OCI-LY7 (cell line): Measurements from ENCODE around the gene SPSB1. TPM values are rescaled to one million over a fixed set of nuclear protein-coding genes. Genes with fewer than 3 reads are reported as not detected.
A peak's percentile ranks its signal among the peaks of the same experiment; 100 is the strongest.

Experiments
- BruUV-seq: library from RNA; stranded (reverse); fragments of 400-500 nt; replicated peaks from 2 replicates; lab custom pipeline; 2021; lab: Mats Ljungman, UMichigan
- CTCF ChIA-PET: fragments of 300-600 bp; sonication (Branson Sonifier 250); formaldehyde crosslinking; loops from one replicate; lab custom pipeline; 2022; ENCODE audit warnings: antibody characterized with exemption; ENCODE audit not compliant: unreplicated experiment; lab: Charles Lee
- POLR2A ChIA-PET: fragments of 300-600 bp; sonication (Branson Sonifier 250); formaldehyde crosslinking; loops from one replicate; lab custom pipeline; 2022; ENCODE audit warnings: antibody characterized with exemption; lab: Charles Lee
- DNase-seq: peaks from one replicate; pipeline ENCODE4 v3.0.0-alpha.2; 2015; ENCODE audit warnings: low spot score
- H2AFZ ChIP-seq: fragments of 200-600 bp; sonication (generic), shearing (Covaris generic); 2 replicates; pipeline ENCODE4 v1.6.1; 2014; ENCODE audit warnings: mild to moderate bottlenecking, antibody characterized with exemption, low read length, moderate library complexity
- H3K27ac ChIP-seq: fragments of 200-600 bp; sonication (generic); 2 replicates; pipeline ENCODE4 v1.5.1; 2014; ENCODE audit warnings: mixed run types, low read depth, mild to moderate bottlenecking, moderate library complexity, low read length, inconsistent platforms; ENCODE audit not compliant: poor library complexity, severe bottlenecking
- H3K36me3 ChIP-seq: fragments of 200-600 bp; sonication (generic); 2 replicates; pipeline ENCODE4 v1.6.1; 2014; ENCODE audit warnings: mild to moderate bottlenecking, antibody characterized with exemption, low read length, moderate library complexity, mixed read lengths; ENCODE audit not compliant: insufficient read depth
- H3K4me1 ChIP-seq: fragments of 200-600 bp; sonication (generic); 2 replicates; pipeline ENCODE4 v1.5.1; 2014; ENCODE audit warnings: mild to moderate bottlenecking, low read length; ENCODE audit not compliant: insufficient read depth, poor library complexity, severe bottlenecking
- H3K4me2 ChIP-seq: fragments of 200-600 bp; sonication (generic); 2 replicates; pipeline ENCODE4 v1.6.1; 2014; ENCODE audit warnings: mild to moderate bottlenecking, low read length
- H3K4me3 ChIP-seq: fragments of 200-600 bp; sonication (generic); 2 replicates; pipeline ENCODE4 v1.5.1; 2014; ENCODE audit warnings: mild to moderate bottlenecking, low read depth, low read length; ENCODE audit not compliant: poor library complexity, severe bottlenecking
- H3K79me2 ChIP-seq: fragments of 200-600 bp; sonication (generic); 2 replicates; pipeline ENCODE4 v1.6.1; 2016; ENCODE audit warnings: low read depth, mild to moderate bottlenecking, low read length, moderate library complexity, mixed read lengths; ENCODE audit not compliant: insufficient read depth
- H3K9me2 ChIP-seq: fragments of 200-600 bp; sonication (generic); 2 replicates; pipeline ENCODE4 v1.6.1; 2016; ENCODE audit warnings: mild to moderate bottlenecking, low read length, mixed read lengths; ENCODE audit not compliant: insufficient read depth
- H3K9me3 ChIP-seq: fragments of 200-600 bp; sonication (generic); 2 replicates; pipeline ENCODE4 v1.6.1; 2014; ENCODE audit warnings: mild to moderate bottlenecking, mixed run types, low read length, mixed read lengths
- H4K20me1 ChIP-seq: fragments of 200-600 bp; sonication (generic); 2 replicates; pipeline ENCODE4 v1.6.1; 2014; ENCODE audit warnings: mild to moderate bottlenecking, antibody characterized with exemption, low read length, moderate library complexity, mixed read lengths; ENCODE audit not compliant: insufficient read depth
- EZH2phosphoT487 ChIP-seq: fragments of 200-600 bp; sonication (generic); IDR thresholded peaks from 2 replicates; pipeline ENCODE4 v1.6.1; 2018; ENCODE audit warnings: low read depth, borderline replicate concordance, mild to moderate bottlenecking, mixed run types, antibody characterized with exemption, low read length, moderate library complexity, mixed read lengths
- intact Hi-C: fragments of 100-400 bp; cut with micrococcal nuclease; formaldehyde crosslinking; loops from one replicate; pipeline ENCODE4 v1.10.0; 2022; ENCODE audit not compliant: unreplicated experiment
- total RNA-seq, 2 experiments: library from RNA; depleted of rRNA in 1 of 2; stranded (reverse); fragments of >200 nt in 1 of 2; shearing (Covaris generic) in 1 of 2; gene quantifications; 2 replicates each; pipeline ENCODE4 v1.2.3, GENCODE V29; 2014 to 2022
- TF ChIP-seq, protein P1 (sequence below): fragments of 200-600 bp; sonication (generic); conservative IDR thresholded peaks from 2 replicates; pipeline ENCODE4 v1.5.1; 2014; ENCODE audit warnings: mild to moderate bottlenecking, antibody characterized with exemption, low read length, moderate library complexity, mixed read lengths

Gene SPSB1
- total RNA-seq, 2 experiments from 2014 or later, result 1.2 to 14.0 TPM

GRCh38 chr1:9293241-9293532, 493 bp downstream of the SPSB1 start:
- Histone ChIP-seq H3K4me2 (peak overlapping the region; percentile 80), H4K20me1 (peaks cover 17% of the 10 kb centered on the region; the same call in 1 of the 2 replicates), H3K9me2 (no peaks in the 10 kb centered on the region), H2AFZ (peak overlapping the region; percentile 4; the same call in 1 of the 2 replicates), H3K4me1 (peaks cover 31% of the 10 kb centered on the region), H3K27ac (no peak overlapping the region), H3K9me3 (peaks cover 3% of the 10 kb centered on the region; the same call in 1 of the 2 replicates), H3K79me2 (peaks cover 24% of the 10 kb centered on the region; the same call in 1 of the 2 replicates), H3K36me3 (no peaks in the 10 kb centered on the region), H3K4me3 (peak overlapping the region; percentile 78)
- DNase-seq, result no peak
- ChIA-PET POLR2A (no interaction called here), CTCF (no interaction called here)
- BruUV-seq, result no TSS peak
- intact Hi-C loops, result loop anchor here (2.0 to 5.0 kb wide), 2 partner anchors 119 to 136 kb away; no protein-coding TSS in a partner anchor
- TF ChIP-seq EZH2phosphoT487, result no peak
- TF ChIP-seq, protein P1, sequence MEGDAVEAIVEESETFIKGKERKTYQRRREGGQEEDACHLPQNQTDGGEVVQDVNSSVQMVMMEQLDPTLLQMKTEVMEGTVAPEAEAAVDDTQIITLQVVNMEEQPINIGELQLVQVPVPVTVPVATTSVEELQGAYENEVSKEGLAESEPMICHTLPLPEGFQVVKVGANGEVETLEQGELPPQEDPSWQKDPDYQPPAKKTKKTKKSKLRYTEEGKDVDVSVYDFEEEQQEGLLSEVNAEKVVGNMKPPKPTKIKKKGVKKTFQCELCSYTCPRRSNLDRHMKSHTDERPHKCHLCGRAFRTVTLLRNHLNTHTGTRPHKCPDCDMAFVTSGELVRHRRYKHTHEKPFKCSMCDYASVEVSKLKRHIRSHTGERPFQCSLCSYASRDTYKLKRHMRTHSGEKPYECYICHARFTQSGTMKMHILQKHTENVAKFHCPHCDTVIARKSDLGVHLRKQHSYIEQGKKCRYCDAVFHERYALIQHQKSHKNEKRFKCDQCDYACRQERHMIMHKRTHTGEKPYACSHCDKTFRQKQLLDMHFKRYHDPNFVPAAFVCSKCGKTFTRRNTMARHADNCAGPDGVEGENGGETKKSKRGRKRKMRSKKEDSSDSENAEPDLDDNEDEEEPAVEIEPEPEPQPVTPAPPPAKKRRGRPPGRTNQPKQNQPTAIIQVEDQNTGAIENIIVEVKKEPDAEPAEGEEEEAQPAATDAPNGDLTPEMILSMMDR, result no peak

DNA sequence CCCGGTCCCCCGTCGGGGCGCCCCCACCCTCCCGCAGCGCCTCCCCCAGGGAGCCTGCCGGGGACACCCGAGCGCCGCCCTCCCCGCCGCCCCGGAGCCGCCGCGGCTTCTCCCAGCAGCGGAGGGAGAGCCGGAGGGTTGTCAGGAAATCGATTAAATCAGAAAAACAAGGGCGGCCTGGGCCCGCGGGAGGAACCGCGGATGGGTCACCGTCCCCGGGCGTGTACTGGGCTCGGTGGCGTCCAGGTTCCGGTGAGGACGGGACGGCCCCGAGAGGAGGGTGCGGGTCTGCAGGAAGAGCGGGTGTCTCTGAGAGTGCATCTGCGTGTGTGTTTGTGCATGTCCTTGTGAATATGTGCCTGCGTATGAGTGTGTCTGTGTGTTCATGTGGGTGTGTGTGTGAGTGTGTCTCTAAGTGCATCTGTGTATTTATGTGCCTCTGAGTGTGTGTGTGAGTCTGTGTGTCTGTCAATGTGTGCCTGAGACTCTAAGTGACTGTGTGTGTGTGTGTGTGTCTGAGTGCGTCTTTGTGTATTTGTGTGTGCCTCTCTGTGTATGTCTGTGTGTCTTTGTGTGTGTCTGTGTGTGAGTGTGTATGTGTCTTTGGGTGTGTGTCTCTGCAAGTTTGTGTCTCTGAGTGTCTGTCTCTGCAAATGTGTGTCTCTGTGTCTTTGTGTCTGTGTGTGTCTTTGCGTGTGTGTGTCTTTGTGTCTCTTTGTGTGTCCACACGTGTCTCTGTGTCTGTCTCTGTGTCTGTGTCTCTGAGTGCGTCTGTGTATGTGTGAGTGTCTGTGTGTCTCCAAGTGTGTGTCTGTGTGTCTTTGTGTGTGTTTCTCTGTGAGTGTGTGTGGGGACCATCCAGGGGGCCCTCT, 1.1 kb downstream of the SPSB1 start:
- CTCF ChIA-PET, result no interaction called here
- H3K27ac ChIP-seq, result no peak overlapping the region
- TF ChIP-seq EZH2phosphoT487, result no peak
- TF ChIP-seq, protein P1, result 0 out of 2 replicates have a peak, but pooled peaks have one; percentile 7
- H3K36me3 ChIP-seq, result no peaks in the 10 kb centered on the region
- H2AFZ ChIP-seq, result peak overlapping the region; percentile 4; the same call in 1 of the 2 replicates
- intact Hi-C loops, result loop anchor here (2.0 to 5.0 kb wide), 2 partner anchors 119 to 135 kb away; no protein-coding TSS in a partner anchor
- H4K20me1 ChIP-seq, result peaks cover 17% of the 10 kb centered on the region; the same call in 1 of the 2 replicates
- POLR2A ChIA-PET, result no interaction called here
- DNase-seq, result peak; percentile 47
- H3K79me2 ChIP-seq, result peaks cover 26% of the 10 kb centered on the region; the same call in 1 of the 2 replicates
- no peaks in the 10 kb centered on the region for H3K9me2 ChIP-seq
- peak overlapping the region; percentile 78 for H3K4me3 ChIP-seq
- H3K4me2 ChIP-seq, result peak overlapping the region; percentile 80
- no TSS peak for BruUV-seq
- no peaks in the 10 kb centered on the region for H3K9me3 ChIP-seq
- peaks cover 31% of the 10 kb centered on the region for H3K4me1 ChIP-seq
